Measurements from ENCODE around the gene THYN1. TPM values are rescaled to one million over a fixed set of nuclear protein-coding genes. Genes with fewer than 3 reads are reported as not detected.

Gene THYN1
- total RNA-seq, 4 donors from 2014 or later, result 31.7 to 62.8 (median 42.6) TPM

- DNase-seq (ENCODE audit: low spot score in 2 of 2), result peak in 1 of 2 donors; percentile 44
- Histone ChIP-seq H3K27me3 (peaks cover 78% of the 10 kb centered on the region), H3K4me3 (no peak overlapping the region), H3K36me3 (no peaks in the 10 kb centered on the region), H3K27ac (no peak overlapping the region), H3K4me1 (peaks cover 24% of the 10 kb centered on the region), H3K9me3 (no peaks in the 10 kb centered on the region)
- no peak for TF ChIP-seq POLR2A (IDR thresholded peaks at IDR 0.05)
- TF ChIP-seq EP300 (IDR thresholded peaks at IDR 0.05), result no peak
- TF ChIP-seq CTCF (IDR thresholded peaks at IDR 0.05), result no peak
- TF ChIP-seq POLR2AphosphoS5 (IDR thresholded peaks at IDR 0.05), result no peak
- WGBS, result 60% methylated on average over 18 of the region's 18 CpGs
These were observed 19.5 kb upstream of the THYN1 start for GRCh38 chr11:134272381-134273316.

- H3K4me1 ChIP-seq, result peaks cover 28% of the 10 kb centered on the region
- DNase-seq (ENCODE audit: low spot score in 2 of 2), result no peak
- 92% methylated on average over 4 of the region's 4 CpGs for WGBS
These were observed 18.8 kb upstream of the THYN1 start for GRCh38 chr11:134271978-134272377.

GRCh38 chr11:134270250-134270714, 17.1 kb upstream of the THYN1 start:
- 47% methylated on average over 5 of the region's 5 CpGs for WGBS
- no peak for TF ChIP-seq POLR2A (IDR thresholded peaks at IDR 0.05)
- TF ChIP-seq POLR2AphosphoS5 (IDR thresholded peaks at IDR 0.05), result no peak
- no peak for TF ChIP-seq CTCF (IDR thresholded peaks at IDR 0.05)
- no peak for TF ChIP-seq EP300 (IDR thresholded peaks at IDR 0.05)
- peaks cover 23% of the 10 kb centered on the region for H3K4me1 ChIP-seq

More at GRCh38 chr11:134271978-134272377, 18.8 kb upstream of the THYN1 start:
- H3K27ac ChIP-seq, result no peak overlapping the region
- H3K27me3 ChIP-seq, result peaks cover 71% of the 10 kb centered on the region
- no peaks in the 10 kb centered on the region for H3K36me3 ChIP-seq
- H3K4me3 ChIP-seq, result no peak overlapping the region
- TF ChIP-seq CTCF (IDR thresholded peaks at IDR 0.05), result no peak
- H3K9me3 ChIP-seq, result no peaks in the 10 kb centered on the region

GRCh38 chr11:134267966-134268365, 14.8 kb upstream of the THYN1 start:
- peak in 1 of 2 donors; percentile 15 for DNase-seq (ENCODE audit: low spot score in 2 of 2)
- TF ChIP-seq POLR2AphosphoS5 (IDR thresholded peaks at IDR 0.05), result no peak
- Histone ChIP-seq H3K4me3 (no peak overlapping the region), H3K27ac (peak overlapping the region; percentile 57), H3K4me1 (peaks cover 21% of the 10 kb centered on the region), H3K9me3 (no peaks in the 10 kb centered on the region), H3K27me3 (peaks cover 31% of the 10 kb centered on the region), H3K36me3 (peaks cover 12% of the 10 kb centered on the region)
- 88% methylated on average over 11 of the region's 11 CpGs for WGBS

More at GRCh38 chr11:134270250-134270714, 17.1 kb upstream of the THYN1 start:
- H3K36me3 ChIP-seq, result no peaks in the 10 kb centered on the region
- DNase-seq (ENCODE audit: low spot score in 2 of 2), result no peak
- no peak overlapping the region for H3K27ac ChIP-seq
- H3K4me3 ChIP-seq, result no peak overlapping the region
- peaks cover 54% of the 10 kb centered on the region for H3K27me3 ChIP-seq
- H3K9me3 ChIP-seq, result no peaks in the 10 kb centered on the region

- Histone ChIP-seq H3K9me3 (no peaks in the 10 kb centered on the region), H3K27me3 (peaks cover 26% of the 10 kb centered on the region), H3K36me3 (peaks cover 17% of the 10 kb centered on the region), H3K4me1 (peaks cover 21% of the 10 kb centered on the region), H3K4me3 (no peak overlapping the region), H3K27ac (peak overlapping the region; percentile 57)
- no peak for TF ChIP-seq CTCF (IDR thresholded peaks at IDR 0.05)
- no peak for TF ChIP-seq POLR2AphosphoS5 (IDR thresholded peaks at IDR 0.05)
- TF ChIP-seq EP300 (IDR thresholded peaks at IDR 0.05), result no peak
- TF ChIP-seq POLR2A (IDR thresholded peaks at IDR 0.05), result no peak
- DNase-seq (ENCODE audit: low spot score in 2 of 2), result peak in 1 of 2 donors; percentile 9
- WGBS, result 81% methylated on average over 5 of the region's 5 CpGs
These were observed 14.3 kb upstream of the THYN1 start for GRCh38 chr11:134267461-134267860.

All from suprapubic skin (tissue), 4 donors.